WTC11 (cell line): ENCODE measurements around the gene TPRKB. TPM values are rescaled to one million over a fixed set of nuclear protein-coding genes. Genes with fewer than 3 reads are reported as not detected.

Source experiments
- ATAC-seq: fragments of 200-7000 bp; cut with Tn5 transposase; 2 replicates; pipeline ENCODE4 v1.10.0; 2021; ENCODE audit warnings: mild to moderate bottlenecking, moderate library complexity
- CTCF ChIA-PET: fragments of 300-600 bp; sonication (Branson Sonifier 250); formaldehyde crosslinking; loops from one replicate; lab custom pipeline; 2021; ENCODE audit warnings: antibody characterized with exemption; lab: Charles Lee
- POLR2A ChIA-PET: fragments of 350-600 bp; sonication (Branson Sonifier 250); formaldehyde crosslinking; loops from one replicate; lab custom pipeline; 2021; ENCODE audit warnings: antibody characterized with exemption; lab: Charles Lee
- DNase-seq: peaks from one replicate; pipeline ENCODE4 v3.0.0; 2021; ENCODE audit warnings: low spot score
- H3K27ac Mint-ChIP-seq: 2 replicates; pipeline ENCODE4 v1.8.0; 2021; ENCODE audit warnings: mixed read lengths
- H3K27me3 Mint-ChIP-seq: 2 replicates; pipeline ENCODE4 v1.8.0; 2021; ENCODE audit warnings: low read depth, mild to moderate bottlenecking, moderate library complexity, mixed read lengths
- H3K36me3 Mint-ChIP-seq: 2 replicates; pipeline ENCODE4 v1.8.0; 2021; ENCODE audit warnings: mixed read lengths
- H3K4me1 Mint-ChIP-seq: 2 replicates; pipeline ENCODE4 v1.8.0; 2022; ENCODE audit warnings: mixed read lengths
- H3K4me3 Mint-ChIP-seq: 2 replicates; pipeline ENCODE4 v1.8.0; 2021; ENCODE audit warnings: mild to moderate bottlenecking, moderate library complexity, mixed read lengths
- H3K9me3 Mint-ChIP-seq: 2 replicates; pipeline ENCODE4 v1.8.0; 2021; ENCODE audit warnings: mixed read lengths
- ATF1 ChIP-seq: sonication (generic); formaldehyde crosslinking; IDR thresholded peaks from 2 replicates; pipeline ENCODE4 v1.8.1; 2023; ENCODE audit warnings: mild to moderate bottlenecking, moderate library complexity, missing genetic modification reagents
- ATF6 ChIP-seq: sonication (generic); formaldehyde crosslinking; IDR thresholded peaks from 2 replicates; pipeline ENCODE4 v1.8.1; 2023; ENCODE audit warnings: mild to moderate bottlenecking, missing genetic modification reagents
- CREB1 ChIP-seq: sonication (generic); formaldehyde crosslinking; IDR thresholded peaks from 2 replicates; pipeline ENCODE4 v1.8.0; 2023; ENCODE audit warnings: mild to moderate bottlenecking, missing genetic modification reagents
- E2F1 ChIP-seq: sonication (generic); formaldehyde crosslinking; IDR thresholded peaks from 2 replicates; pipeline ENCODE4 v1.8.0; 2022; ENCODE audit warnings: mild to moderate bottlenecking, missing genetic modification reagents
- E2F5 ChIP-seq: sonication (generic); formaldehyde crosslinking; IDR thresholded peaks from 2 replicates; pipeline ENCODE4 v1.8.1; 2022; ENCODE audit warnings: mild to moderate bottlenecking, moderate library complexity, missing genetic modification reagents
- ERG ChIP-seq: fragments of 250-450 bp; sonication (Bioruptor Pico); IDR thresholded peaks from 2 replicates; pipeline ENCODE4 v1.8.0; 2021; ENCODE audit warnings: mild to moderate bottlenecking
- FOXK1 ChIP-seq: sonication (generic); formaldehyde crosslinking; IDR thresholded peaks from 2 replicates; pipeline ENCODE4 v1.8.0; 2022; ENCODE audit warnings: mild to moderate bottlenecking, moderate library complexity, missing genetic modification reagents
- GABPB1 ChIP-seq: sonication (generic); formaldehyde crosslinking; IDR thresholded peaks from 2 replicates; pipeline ENCODE4 v1.8.1; 2023; ENCODE audit warnings: mild to moderate bottlenecking, missing genetic modification reagents
- GTF2I ChIP-seq: fragments of 250-450 bp; sonication (Bioruptor Pico); conservative IDR thresholded peaks from 2 replicates; pipeline ENCODE4 v1.4.0; 2021; ENCODE audit warnings: mild to moderate bottlenecking
- HMGA2 ChIP-seq: fragments of 250-450 bp; sonication (Bioruptor Pico); IDR thresholded peaks from 2 replicates; pipeline ENCODE4 v1.4.0; 2021; ENCODE audit warnings: mild to moderate bottlenecking, moderate library complexity
- HMGXB4 ChIP-seq: sonication (generic); formaldehyde crosslinking; IDR thresholded peaks from 2 replicates; pipeline ENCODE4 v1.8.1; 2023; ENCODE audit warnings: mild to moderate bottlenecking, moderate library complexity, missing genetic modification reagents
- JAZF1 ChIP-seq: fragments of 250-450 bp; sonication (Bioruptor Pico); IDR thresholded peaks from 2 replicates; pipeline ENCODE4 v1.9.0; 2021; ENCODE audit warnings: moderate library complexity, mild to moderate bottlenecking, inconsistent platforms
- JUN ChIP-seq: sonication (generic); formaldehyde crosslinking; IDR thresholded peaks from 2 replicates; pipeline ENCODE4 v1.8.0; 2023; ENCODE audit warnings: mild to moderate bottlenecking, missing genetic modification reagents
- NFYB ChIP-seq: sonication (generic); formaldehyde crosslinking; conservative IDR thresholded peaks from 2 replicates; pipeline ENCODE4 v1.8.0; 2022; ENCODE audit warnings: low read depth, missing genetic modification reagents
- OVOL2 ChIP-seq: fragments of 250-450 bp; sonication (Bioruptor Pico); IDR thresholded peaks from 2 replicates; pipeline ENCODE4 v1.9.0; 2021; ENCODE audit warnings: mild to moderate bottlenecking, borderline replicate concordance
- RORB ChIP-seq: fragments of 250-450 bp; sonication (Bioruptor Pico); IDR thresholded peaks from 2 replicates; pipeline ENCODE4 v1.9.0; 2021; ENCODE audit warnings: mild to moderate bottlenecking
- SMAD4 ChIP-seq: sonication (generic); formaldehyde crosslinking; IDR thresholded peaks from 2 replicates; pipeline ENCODE4 v1.8.0; 2022; ENCODE audit warnings: mild to moderate bottlenecking, missing genetic modification reagents
- SOX15 ChIP-seq: fragments of 250-450 bp; sonication (Bioruptor Pico); IDR thresholded peaks from 2 replicates; pipeline ENCODE4 v1.9.0; 2021; ENCODE audit warnings: mild to moderate bottlenecking
- TEAD4 ChIP-seq: sonication (generic); formaldehyde crosslinking; IDR thresholded peaks from 2 replicates; pipeline ENCODE4 v1.8.0; 2022; ENCODE audit warnings: mild to moderate bottlenecking, missing genetic modification reagents
- ZNF232 ChIP-seq: sonication (generic); formaldehyde crosslinking; IDR thresholded peaks from 2 replicates; pipeline ENCODE4 v1.8.0; 2022; ENCODE audit warnings: mild to moderate bottlenecking, missing genetic modification reagents
- ZNF263 ChIP-seq: sonication (generic); formaldehyde crosslinking; IDR thresholded peaks from 2 replicates; pipeline ENCODE4 v1.8.1; 2022; ENCODE audit warnings: low read depth, mild to moderate bottlenecking, moderate library complexity, missing genetic modification reagents
- ZNF317 ChIP-seq: sonication (generic); formaldehyde crosslinking; IDR thresholded peaks from 2 replicates; pipeline ENCODE4 v1.8.1; 2023; ENCODE audit warnings: low read depth, mild to moderate bottlenecking, moderate library complexity, missing genetic modification reagents, borderline replicate concordance
- total RNA-seq: library from RNA; stranded (reverse); gene quantifications from 3 replicates; pipeline ENCODE4 v1.2.3, GENCODE V29; 2021

The TPRKB gene
- total RNA-seq, 1 experiment from 2014 or later = 30.6 TPM

GRCh38 chr2:73716543-73717250, 20.4 kb downstream of the TPRKB start:
- TF ChIP-seq E2F5 (CRISPR knock-in tag) (no peak), ZNF263 (CRISPR knock-in tag) (no peak), JAZF1 (CRISPR knock-in tag) (no peak)
- DNase-seq = no peak
- H3K4me1 Mint-ChIP-seq = no peaks in the 10 kb centered on the region
- peaks cover 69% of the 10 kb centered on the region for H3K27me3 Mint-ChIP-seq
- H3K27ac Mint-ChIP-seq = no peak overlapping the region
- no peak overlapping the region for H3K4me3 Mint-ChIP-seq
- no peaks in the 10 kb centered on the region; the same call in 1 of the 2 replicates for H3K36me3 Mint-ChIP-seq
- POLR2A ChIA-PET = no interaction called here
- peaks cover 26% of the 10 kb centered on the region for H3K9me3 Mint-ChIP-seq
- CTCF ChIA-PET = no interaction called here
- ATAC-seq = no peak

GRCh38 chr2:73714091-73714490, 23.1 kb downstream of the TPRKB start:
- POLR2A ChIA-PET = no interaction called here
- H3K9me3 Mint-ChIP-seq = peaks cover 25% of the 10 kb centered on the region
- DNase-seq (no peak), ATAC-seq (no peak)
- H3K36me3 Mint-ChIP-seq = no peaks in the 10 kb centered on the region
- no peak overlapping the region for H3K27ac Mint-ChIP-seq
- H3K4me1 Mint-ChIP-seq = no peaks in the 10 kb centered on the region
- TF ChIP-seq SOX15 (CRISPR knock-in tag) = no peak
- TF ChIP-seq ZNF317 (CRISPR knock-in tag) = no peak
- no peak for TF ChIP-seq RORB (CRISPR knock-in tag)
- no peak for TF ChIP-seq E2F1 (CRISPR knock-in tag)
- no peak for TF ChIP-seq GTF2I (CRISPR knock-in tag)
- TF ChIP-seq ZNF232 (CRISPR knock-in tag) = no peak
- no peak for TF ChIP-seq FOXK1 (CRISPR knock-in tag)
- TF ChIP-seq SMAD4 = no peak
- no peak for TF ChIP-seq NFYB
- no peak for TF ChIP-seq CREB1 (CRISPR knock-in tag)
- no peak for TF ChIP-seq TEAD4 (CRISPR knock-in tag)
- no peak for TF ChIP-seq ERG
- no peak for TF ChIP-seq ATF1 (CRISPR knock-in tag)
- no peak for TF ChIP-seq JUN (CRISPR knock-in tag)
- TF ChIP-seq HMGXB4 (CRISPR knock-in tag) = no peak
- no peak for TF ChIP-seq ATF6
- TF ChIP-seq GABPB1 (CRISPR knock-in tag) = no peak
- TF ChIP-seq OVOL2 (CRISPR knock-in tag) = no peak
- no peak for TF ChIP-seq HMGA2
- CTCF ChIA-PET = no interaction called here
- no peak overlapping the region for H3K4me3 Mint-ChIP-seq
- H3K27me3 Mint-ChIP-seq = peaks cover 75% of the 10 kb centered on the region
